Type B pancreatic cell (in vitro differentiated cells): ENCODE data around the gene COPS9. TPM values are rescaled to one million over a fixed set of nuclear protein-coding genes. Genes with fewer than 3 reads are reported as not detected.

Experiments
- DNase-seq: peaks from one replicate; pipeline ENCODE4 v3.0.0; 2021; ENCODE audit warnings: mixed read lengths; ENCODE audit not compliant: unreplicated experiment; ENCODE audit errors: extremely low spot score
- H3K27ac Mint-ChIP-seq: 2 replicates; pipeline ENCODE4 v1.8.0; 2021; ENCODE audit warnings: mild to moderate bottlenecking, mixed read lengths
- H3K27me3 Mint-ChIP-seq: 2 replicates; pipeline ENCODE4 v1.8.0; 2021; ENCODE audit warnings: mixed read lengths
- H3K36me3 Mint-ChIP-seq: 2 replicates; pipeline ENCODE4 v1.8.0; 2021; ENCODE audit warnings: mixed read lengths
- H3K4me1 Mint-ChIP-seq: one replicate; pipeline ENCODE4 v1.8.0; 2021; ENCODE audit warnings: mixed read lengths; ENCODE audit not compliant: unreplicated experiment
- H3K4me3 Mint-ChIP-seq: 2 replicates; pipeline ENCODE4 v1.8.0; 2021; ENCODE audit warnings: mild to moderate bottlenecking, mixed read lengths
- H3K9me3 Mint-ChIP-seq: 2 replicates; pipeline ENCODE4 v1.8.0; 2021; ENCODE audit warnings: mixed read lengths
- total RNA-seq: library from RNA; stranded (reverse); gene quantifications from 2 replicates; pipeline ENCODE4 v1.2.1, GENCODE V29; 2021; ENCODE audit warnings: low replicate concordance
- TF ChIP-seq, protein P1 (sequence below): fragments of 200-600 bp; sonication (generic); conservative IDR thresholded peaks from 2 replicates; pipeline ENCODE4 v1.5.0; 2021; ENCODE audit warnings: antibody characterized with exemption, mild to moderate bottlenecking

Gene COPS9
- total RNA-seq, 1 donor from 2014 or later = 131 TPM

DNA sequence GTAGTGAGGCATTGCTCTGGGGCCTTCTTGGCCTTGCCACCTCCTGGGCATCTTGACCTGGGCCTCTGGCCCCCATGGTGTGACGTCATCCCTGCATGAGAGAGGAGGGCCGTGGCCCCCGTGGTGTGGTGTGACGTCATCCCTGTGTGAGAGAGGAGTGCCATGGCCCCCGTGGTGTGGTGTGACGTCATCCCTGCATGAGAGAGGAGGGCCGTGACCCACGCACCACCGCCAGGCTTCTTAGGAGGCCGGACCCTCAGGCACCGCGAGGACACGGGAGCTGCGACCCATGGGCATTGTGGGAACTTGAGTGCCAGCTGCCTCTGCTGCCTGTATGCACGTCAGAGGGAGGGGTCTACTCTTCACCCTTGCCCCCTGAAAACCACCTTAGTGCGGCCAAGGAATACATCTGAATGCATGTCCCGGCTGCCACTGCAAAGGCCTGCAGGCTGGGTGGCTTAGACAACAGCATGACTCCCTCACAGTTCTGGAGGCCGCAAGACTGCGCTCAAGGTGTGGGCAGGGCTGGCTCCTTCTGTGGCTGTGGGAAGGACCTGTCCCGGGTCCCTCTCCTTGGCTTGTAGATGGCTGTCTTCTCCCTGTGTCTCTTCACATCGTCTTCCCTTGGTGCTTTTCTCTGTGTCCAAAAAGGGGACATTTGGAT lies 25.1 kb upstream of the COPS9 start:
- no peak overlapping the region for H3K4me3 Mint-ChIP-seq
- H3K27ac Mint-ChIP-seq = no peak overlapping the region
- no peaks in the 10 kb centered on the region for H3K4me1 Mint-ChIP-seq
- TF ChIP-seq, protein P1, sequence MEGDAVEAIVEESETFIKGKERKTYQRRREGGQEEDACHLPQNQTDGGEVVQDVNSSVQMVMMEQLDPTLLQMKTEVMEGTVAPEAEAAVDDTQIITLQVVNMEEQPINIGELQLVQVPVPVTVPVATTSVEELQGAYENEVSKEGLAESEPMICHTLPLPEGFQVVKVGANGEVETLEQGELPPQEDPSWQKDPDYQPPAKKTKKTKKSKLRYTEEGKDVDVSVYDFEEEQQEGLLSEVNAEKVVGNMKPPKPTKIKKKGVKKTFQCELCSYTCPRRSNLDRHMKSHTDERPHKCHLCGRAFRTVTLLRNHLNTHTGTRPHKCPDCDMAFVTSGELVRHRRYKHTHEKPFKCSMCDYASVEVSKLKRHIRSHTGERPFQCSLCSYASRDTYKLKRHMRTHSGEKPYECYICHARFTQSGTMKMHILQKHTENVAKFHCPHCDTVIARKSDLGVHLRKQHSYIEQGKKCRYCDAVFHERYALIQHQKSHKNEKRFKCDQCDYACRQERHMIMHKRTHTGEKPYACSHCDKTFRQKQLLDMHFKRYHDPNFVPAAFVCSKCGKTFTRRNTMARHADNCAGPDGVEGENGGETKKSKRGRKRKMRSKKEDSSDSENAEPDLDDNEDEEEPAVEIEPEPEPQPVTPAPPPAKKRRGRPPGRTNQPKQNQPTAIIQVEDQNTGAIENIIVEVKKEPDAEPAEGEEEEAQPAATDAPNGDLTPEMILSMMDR = no peak
- H3K9me3 Mint-ChIP-seq = no peaks in the 10 kb centered on the region
- H3K27me3 Mint-ChIP-seq = peaks cover 38% of the 10 kb centered on the region
- no peaks in the 10 kb centered on the region for H3K36me3 Mint-ChIP-seq
- DNase-seq = no peak

DNA sequence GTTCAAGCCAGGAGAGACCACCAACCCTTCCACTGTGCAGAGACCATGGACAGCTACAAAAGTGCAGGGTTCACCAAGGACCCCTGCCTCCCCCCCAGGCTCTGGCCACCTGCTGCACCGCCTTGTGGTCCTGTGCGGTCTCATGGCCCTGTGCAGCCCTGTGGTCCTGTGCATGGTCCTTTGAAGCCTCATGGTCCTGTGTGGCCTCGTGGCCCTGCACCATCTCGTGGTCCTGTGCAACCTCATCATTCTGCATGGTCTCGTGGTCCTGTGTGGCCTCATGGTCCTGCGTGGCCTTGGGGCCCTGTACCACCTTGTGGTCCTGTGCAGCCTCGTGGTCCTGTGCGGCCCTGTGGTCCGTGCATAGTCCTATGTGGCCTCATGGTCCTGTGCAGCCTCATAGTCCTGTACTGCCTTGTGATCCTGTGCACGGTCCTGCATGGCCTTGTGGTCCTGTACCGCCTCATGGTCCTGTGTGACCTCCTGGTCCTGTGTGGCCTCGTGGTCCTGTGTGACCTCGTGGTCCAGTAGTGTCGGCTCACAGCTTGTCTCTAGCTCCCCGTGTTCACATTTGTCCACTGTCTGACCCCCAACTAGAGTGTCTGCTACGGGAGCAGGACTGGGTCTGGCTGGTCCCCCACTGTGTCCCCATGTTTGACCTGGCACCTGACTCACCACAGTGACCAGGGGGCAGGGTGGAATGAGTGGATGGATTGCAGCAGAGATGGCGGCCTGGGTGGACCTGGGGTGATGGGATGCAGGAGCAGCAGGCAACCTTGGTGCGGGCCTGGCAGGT lies 24.4 kb upstream of the COPS9 start:
- no peak for DNase-seq
- no peak overlapping the region for H3K27ac Mint-ChIP-seq
- no peaks in the 10 kb centered on the region for H3K36me3 Mint-ChIP-seq
- TF ChIP-seq, protein P1 = no peak
- H3K27me3 Mint-ChIP-seq = peaks cover 33% of the 10 kb centered on the region
- no peaks in the 10 kb centered on the region for H3K9me3 Mint-ChIP-seq
- peaks cover 5% of the 10 kb centered on the region for H3K4me1 Mint-ChIP-seq
- no peak overlapping the region for H3K4me3 Mint-ChIP-seq

GRCh38 chr2:240159251-240159839 lies 23.2 kb upstream of the COPS9 start:
- H3K4me1 Mint-ChIP-seq = peaks cover 8% of the 10 kb centered on the region
- DNase-seq = no peak
- TF ChIP-seq, protein P1 = no peak
- H3K27ac Mint-ChIP-seq = no peak overlapping the region
- H3K27me3 Mint-ChIP-seq = peaks cover 26% of the 10 kb centered on the region
- H3K9me3 Mint-ChIP-seq = no peaks in the 10 kb centered on the region
- H3K4me3 Mint-ChIP-seq = no peak overlapping the region
- H3K36me3 Mint-ChIP-seq = no peaks in the 10 kb centered on the region

- TF ChIP-seq, protein P1 = no peak
- Mint-ChIP-seq H3K36me3 (no peaks in the 10 kb centered on the region), H3K27ac (peak overlapping the region; percentile 67), H3K9me3 (no peaks in the 10 kb centered on the region), H3K4me3 (no peak overlapping the region), H3K4me1 (peaks cover 8% of the 10 kb centered on the region), H3K27me3 (peaks cover 23% of the 10 kb centered on the region)
- no peak for DNase-seq
Measured at GRCh38 chr2:240157147-240157470, 21.0 kb upstream of the COPS9 start.

DNA sequence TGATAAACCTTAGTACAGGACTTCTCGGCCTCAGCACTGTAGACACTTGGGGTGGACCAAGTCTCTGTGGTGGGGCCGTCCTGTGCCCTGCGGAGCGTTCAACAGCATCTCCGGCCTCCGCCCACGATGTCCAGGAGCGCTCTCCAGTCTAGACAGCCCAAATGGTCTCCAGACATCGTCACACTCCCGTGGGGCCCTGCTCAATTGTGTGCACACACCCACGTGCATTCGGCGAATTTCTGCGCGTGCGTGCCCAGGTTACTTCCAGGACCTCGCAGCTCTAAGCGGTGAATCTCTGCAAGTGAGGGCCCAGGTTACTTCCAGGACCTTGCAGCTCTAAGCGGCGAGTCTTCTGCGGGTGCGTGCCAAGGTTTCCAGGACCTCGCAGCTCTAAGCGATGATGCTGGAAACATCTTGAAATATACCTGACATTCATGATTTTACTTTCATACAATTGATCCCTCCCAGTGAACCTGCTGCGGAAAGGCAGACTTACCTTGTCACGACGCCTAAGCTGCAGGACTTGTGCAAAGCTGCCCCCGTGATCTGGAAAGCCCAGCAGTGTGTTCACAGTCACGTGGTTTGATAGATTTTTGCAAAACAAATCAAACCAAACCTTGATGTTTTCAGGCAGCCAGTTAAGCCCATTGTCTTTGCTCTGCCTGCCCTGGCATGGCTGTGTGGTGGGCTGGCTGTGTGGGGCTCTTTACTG lies 20.5 kb upstream of the COPS9 start:
- Mint-ChIP-seq H3K27ac (peak overlapping the region; percentile 67), H3K4me3 (no peak overlapping the region), H3K9me3 (no peaks in the 10 kb centered on the region), H3K27me3 (peaks cover 23% of the 10 kb centered on the region), H3K4me1 (peaks cover 8% of the 10 kb centered on the region), H3K36me3 (no peaks in the 10 kb centered on the region)
- TF ChIP-seq, protein P1 = no peak
- no peak for DNase-seq
